Left ventricle myocardium inferior (tissue), 1 donor: ENCODE measurements around the gene AGFG1. TPM values are rescaled to one million over a fixed set of nuclear protein-coding genes. Genes with fewer than 3 reads are reported as not detected.

Source experiments
- DNase-seq: peaks from one replicate; pipeline ENCODE4 v3.0.0-alpha.2; 2020
- H3K27ac ChIP-seq: fragments of 200-600 bp; replicated peaks from 2 replicates; pipeline ENCODE4 v1.8.0; 2021
- H3K27me3 ChIP-seq: fragments of 200-600 bp; 2 replicates; pipeline ENCODE4 v1.8.0; 2021; ENCODE audit warnings: low read depth
- H3K36me3 ChIP-seq: fragments of 200-600 bp; 2 replicates; pipeline ENCODE4 v1.8.0; 2021
- H3K4me1 ChIP-seq: fragments of 200-600 bp; 2 replicates; pipeline ENCODE4 v1.8.0; 2021
- H3K4me3 ChIP-seq: fragments of 200-600 bp; 2 replicates; pipeline ENCODE4 v1.8.0; 2021; ENCODE audit warnings: mild to moderate bottlenecking, moderate library complexity
- H3K9me3 ChIP-seq: fragments of 200-600 bp; replicated peaks from 2 replicates; pipeline ENCODE4 v1.8.0; 2021
- CTCF ChIP-seq: fragments of 200-600 bp; IDR thresholded peaks from 2 replicates; pipeline ENCODE4 v1.8.0; 2021; ENCODE audit warnings: antibody characterized with exemption, mild to moderate bottlenecking, borderline replicate concordance
- intact Hi-C: fragments of 100-400 bp; cut with micrococcal nuclease; formaldehyde crosslinking; loops from one replicate; pipeline ENCODE4 v1.11.0; 2022
- total RNA-seq: library from RNA; stranded (reverse); fragmentation: NEBNext Ultra II Directional; extraction: Animal tissue kit (Norgen Biotek cat#: 25700); gene quantifications from one replicate; pipeline ENCODE4 v1.2.1, GENCODE V29; 2021
- donor health status: DM: no; HTN: yes; CAD: no; lungs with severe emphysema.

The AGFG1 gene
- total RNA-seq, 1 donor from 2014 or later = 50.4 TPM

- Histone ChIP-seq H3K36me3 (no peaks in the 10 kb centered on the region), H3K4me3 (no peak overlapping the region), H3K27me3 (no peaks in the 10 kb centered on the region), H3K4me1 (peaks cover 18% of the 10 kb centered on the region), H3K9me3 (no peaks in the 10 kb centered on the region), H3K27ac (no peak overlapping the region)
- TF ChIP-seq CTCF = no peak
- intact Hi-C loops = no loop called here
- DNase-seq = no peak
Measured at GRCh38 chr2:227455200-227455599, 16.8 kb upstream of the AGFG1 start.

GRCh38 chr2:227456102-227456501 is 15.9 kb upstream of the AGFG1 start:
- DNase-seq = no peak
- H3K9me3 ChIP-seq = no peaks in the 10 kb centered on the region
- no peak overlapping the region for H3K27ac ChIP-seq
- intact Hi-C loops = no loop called here
- H3K36me3 ChIP-seq = no peaks in the 10 kb centered on the region
- H3K4me3 ChIP-seq = no peak overlapping the region
- TF ChIP-seq CTCF = no peak
- peaks cover 10% of the 10 kb centered on the region for H3K4me1 ChIP-seq
- H3K27me3 ChIP-seq = no peaks in the 10 kb centered on the region

GRCh38 chr2:227456772-227457171 is 15.2 kb upstream of the AGFG1 start:
- DNase-seq = no peak
- no peaks in the 10 kb centered on the region for H3K36me3 ChIP-seq
- H3K4me1 ChIP-seq = peaks cover 4% of the 10 kb centered on the region
- no peak overlapping the region for H3K27ac ChIP-seq
- no peak overlapping the region for H3K4me3 ChIP-seq
- no peaks in the 10 kb centered on the region for H3K27me3 ChIP-seq
- TF ChIP-seq CTCF = no peak
- intact Hi-C loops = no loop called here
- no peaks in the 10 kb centered on the region for H3K9me3 ChIP-seq

GRCh38 chr2:227460070-227460485 is 11.9 kb upstream of the AGFG1 start:
- no peak overlapping the region for H3K4me3 ChIP-seq
- H3K9me3 ChIP-seq = no peaks in the 10 kb centered on the region
- no peak for TF ChIP-seq CTCF
- H3K27ac ChIP-seq = no peak overlapping the region
- no peaks in the 10 kb centered on the region for H3K36me3 ChIP-seq
- no peak for DNase-seq
- no peaks in the 10 kb centered on the region for H3K27me3 ChIP-seq
- H3K4me1 ChIP-seq = no peaks in the 10 kb centered on the region
- intact Hi-C loops = no loop called here

GRCh38 chr2:227460833-227461232 is 11.1 kb upstream of the AGFG1 start:
- Histone ChIP-seq H3K27me3 (no peaks in the 10 kb centered on the region), H3K36me3 (no peaks in the 10 kb centered on the region), H3K4me1 (no peaks in the 10 kb centered on the region), H3K27ac (no peak overlapping the region), H3K9me3 (no peaks in the 10 kb centered on the region), H3K4me3 (no peak overlapping the region)
- DNase-seq = no peak
- no peak for TF ChIP-seq CTCF
- intact Hi-C loops = no loop called here
